H9 (cell line): ENCODE measurements around the gene ZNF638. TPM values are rescaled to one million over a fixed set of nuclear protein-coding genes. Genes with fewer than 3 reads are reported as not detected.

ENCODE experiments used
- DNase-seq: peaks from one replicate; pipeline ENCODE4 v3.0.0-alpha.2; 2017
- H2AFZ ChIP-seq: one replicate; pipeline ENCODE4 v1.6.1; 2013; ENCODE audit warnings: mild to moderate bottlenecking, low read length, control low read depth, moderate library complexity
- H2AK5ac ChIP-seq: 2 replicates; pipeline ENCODE4 v1.6.1; 2013; ENCODE audit warnings: low read length, control low read depth, mixed read lengths; ENCODE audit not compliant: insufficient read length
- H2BK120ac ChIP-seq: one replicate; pipeline ENCODE4 v1.6.1; 2013; ENCODE audit warnings: low read depth, mild to moderate bottlenecking, low read length, control low read depth, inconsistent platforms; ENCODE audit not compliant: poor library complexity, severe bottlenecking
- H2BK12ac ChIP-seq: 2 replicates; pipeline ENCODE4 v1.6.1; 2013; ENCODE audit warnings: low read length, control low read depth, mixed read lengths, low read depth; ENCODE audit not compliant: insufficient read length
- H2BK15ac ChIP-seq: 2 replicates; pipeline ENCODE4 v1.6.1; 2013; ENCODE audit warnings: low read depth, low read length, control low read depth
- H2BK20ac ChIP-seq: one replicate; pipeline ENCODE4 v1.6.1; 2013; ENCODE audit warnings: low read depth, mild to moderate bottlenecking, low read length, control low read depth, inconsistent platforms; ENCODE audit not compliant: poor library complexity, severe bottlenecking
- H2BK5ac ChIP-seq: 2 replicates; pipeline ENCODE4 v1.6.1; 2013; ENCODE audit warnings: low read length, control low read depth, mixed read lengths; ENCODE audit not compliant: insufficient read length
- H3K14ac ChIP-seq: 2 replicates; pipeline ENCODE4 v1.6.1; 2013; ENCODE audit warnings: low read length, control low read depth; ENCODE audit not compliant: insufficient read depth
- H3K18ac ChIP-seq: 2 replicates; pipeline ENCODE4 v1.6.1; 2013; ENCODE audit warnings: low read depth, mild to moderate bottlenecking, mixed read lengths, low read length, control low read depth; ENCODE audit not compliant: insufficient read length
- H3K23ac ChIP-seq: 2 replicates; pipeline ENCODE4 v1.6.1; 2013; ENCODE audit warnings: low read length, control low read depth, mixed read lengths, low read depth; ENCODE audit not compliant: insufficient read length
- H3K23me2 ChIP-seq: 2 replicates; pipeline ENCODE4 v1.6.1; 2013; ENCODE audit warnings: low read depth, mild to moderate bottlenecking, mixed read lengths, low read length, control low read depth; ENCODE audit not compliant: insufficient read length, poor library complexity, severe bottlenecking
- H3K27ac ChIP-seq: 2 replicates; pipeline ENCODE4 v1.5.1; 2013; ENCODE audit warnings: low read length, control low read depth, mixed read lengths, low read depth; ENCODE audit not compliant: insufficient read length
- H3K27me3 ChIP-seq: 2 replicates; pipeline ENCODE4 v1.6.1; 2013; ENCODE audit warnings: low read length, control low read depth, inconsistent platforms; ENCODE audit not compliant: insufficient read depth
- H3K4ac ChIP-seq: 2 replicates; pipeline ENCODE4 v1.6.1; 2013; ENCODE audit warnings: low read depth, mild to moderate bottlenecking, control low read depth, inconsistent platforms, low read length, moderate library complexity
- H3K4me1 ChIP-seq: 2 replicates; pipeline ENCODE4 v1.6.1; 2013; ENCODE audit warnings: low read length, control low read depth, inconsistent platforms; ENCODE audit not compliant: insufficient read depth
- H3K4me2 ChIP-seq: 2 replicates; pipeline ENCODE4 v1.6.1; 2013; ENCODE audit warnings: low read length, control low read depth, mixed read lengths; ENCODE audit not compliant: insufficient read length, insufficient read depth
- H3K56ac ChIP-seq: 2 replicates; pipeline ENCODE4 v1.6.1; 2013; ENCODE audit warnings: low read depth, mild to moderate bottlenecking, mixed read lengths, low read length, control low read depth; ENCODE audit not compliant: insufficient read length
- H3K79me1 ChIP-seq: 2 replicates; pipeline ENCODE4 v1.6.1; 2013; ENCODE audit warnings: low read depth, mild to moderate bottlenecking, moderate library complexity, low read length, control low read depth, inconsistent platforms; ENCODE audit not compliant: insufficient read depth, poor library complexity, severe bottlenecking
- H3K79me2 ChIP-seq: 2 replicates; pipeline ENCODE4 v1.6.1; 2013; ENCODE audit warnings: low read length, control low read depth, inconsistent platforms; ENCODE audit not compliant: insufficient read depth
- H3K9ac ChIP-seq: 2 replicates; pipeline ENCODE4 v1.6.1; 2013; ENCODE audit warnings: low read length, control low read depth, mixed read lengths; ENCODE audit not compliant: insufficient read length; ENCODE audit errors: extremely low read depth
- H3K9me3 ChIP-seq: one replicate; pipeline ENCODE4 v1.6.1; 2013; ENCODE audit warnings: low read depth, low read length, inconsistent platforms; ENCODE audit not compliant: control insufficient read depth
- H3T11ph ChIP-seq: one replicate; pipeline ENCODE4 v1.6.1; 2013; ENCODE audit warnings: mild to moderate bottlenecking, low read length, control low read depth, inconsistent platforms
- H4K20me1 ChIP-seq: one replicate; pipeline ENCODE4 v1.6.1; 2013; ENCODE audit not compliant: control insufficient read depth, insufficient read length, insufficient read depth
- H4K5ac ChIP-seq: 2 replicates; pipeline ENCODE4 v1.6.1; 2013; ENCODE audit warnings: low read depth, mild to moderate bottlenecking, mixed read lengths, low read length, control low read depth; ENCODE audit not compliant: insufficient read length
- H4K8ac ChIP-seq: replicated peaks from 2 replicates; pipeline ENCODE4 v1.6.1; 2013; ENCODE audit warnings: low read length, control low read depth, mixed read lengths, low read depth; ENCODE audit not compliant: insufficient read length
- H4K91ac ChIP-seq: 2 replicates; pipeline ENCODE4 v1.6.1; 2013; ENCODE audit warnings: low read depth, mild to moderate bottlenecking, moderate library complexity, mixed read lengths, low read length, control low read depth; ENCODE audit not compliant: insufficient read length
- H3K27ac Mint-ChIP-seq, 3 experiments: 2 replicates in 2 of 3; 3 replicates in 1 of 3; pipeline ENCODE4 v1.8.0; 2020 to 2021; ENCODE audit warnings: mixed read lengths in 3 of 3, mild to moderate bottlenecking in 1 of 3, moderate library complexity in 1 of 3
- H3K27me3 Mint-ChIP-seq: 2 replicates; pipeline ENCODE4 v1.8.0; 2021; ENCODE audit warnings: low read depth, mild to moderate bottlenecking, moderate library complexity, mixed read lengths
- H3K36me3 Mint-ChIP-seq, 3 experiments: 2 replicates in 2 of 3; 3 replicates in 1 of 3; pipeline ENCODE4 v1.8.0; 2020 to 2021; ENCODE audit warnings: low read depth in 3 of 3, mixed read lengths in 3 of 3; ENCODE audit not compliant: insufficient read depth in 1 of 3
- H3K4me1 Mint-ChIP-seq, 2 experiments: 2 replicates each; pipeline ENCODE4 v1.8.0; 2020; ENCODE audit warnings: mixed read lengths in 2 of 2
- H3K4me3 Mint-ChIP-seq, 2 experiments: 2 replicates in 1 of 2; 3 replicates in 1 of 2; pipeline ENCODE4 v1.8.0; 2020 to 2021; ENCODE audit warnings: mild to moderate bottlenecking in 2 of 2, mixed read lengths in 2 of 2, moderate library complexity in 1 of 2
- H3K9me3 Mint-ChIP-seq, 2 experiments: 2 replicates in 1 of 2; 3 replicates in 1 of 2; pipeline ENCODE4 v1.8.0; 2020; ENCODE audit warnings: mild to moderate bottlenecking in 2 of 2, mixed read lengths in 2 of 2, moderate library complexity in 1 of 2
- WGBS: extraction: QIAGEN DNeasy Blood & Tissue Kit; methylation state at CpG from one replicate; pipeline ENCODE4 v1.1.7; 2013; ENCODE audit warnings: missing lambda C conversion rate, low lambda C conversion rate, mixed read lengths; ENCODE audit not compliant: insufficient read length; ENCODE audit errors: extremely low coverage; 5-methylcytosine and 5-hydroxymethylcytosine counted together
- total RNA-seq: library from RNA; stranded (reverse); gene quantifications from 2 replicates; pipeline ENCODE4 v1.2.1, GENCODE V29; 2021
- TF ChIP-seq, protein P1 (sequence below): fragments of 200-600 bp; sonication (generic); conservative IDR thresholded peaks from 3 replicates; pipeline ENCODE4 v1.8.0; 2021; ENCODE audit warnings: antibody characterized with exemption, mild to moderate bottlenecking

ZNF638 gene
- total RNA-seq, 1 experiment from 2014 or later = 146 TPM

GRCh38 chr2:71482055-71482454, 150.5 kb downstream of the ZNF638 start:
- Histone ChIP-seq H3K56ac (no peak overlapping the region), H3K18ac (no peak overlapping the region), H3K27ac (no peak overlapping the region), H2BK20ac (no peak overlapping the region), H3K27me3 (no peaks in the 10 kb centered on the region), H3K9ac (no peak overlapping the region), H3K9me3 (no peaks in the 10 kb centered on the region), H2BK120ac (no peak overlapping the region), H3K14ac (no peak overlapping the region), H3K4me2 (no peak overlapping the region), H3T11ph (no peak overlapping the region), H3K79me1 (no peaks in the 10 kb centered on the region), H4K91ac (no peak overlapping the region), H3K4ac (no peak overlapping the region), H4K20me1 (no peaks in the 10 kb centered on the region), H3K79me2 (no peaks in the 10 kb centered on the region), H3K4me1 (peaks cover 2% of the 10 kb centered on the region; the same call in 1 of the 2 replicates), H2BK5ac (no peak overlapping the region), H4K5ac (no peak overlapping the region), H3K23ac (no peak overlapping the region), H2AK5ac (no peak overlapping the region), H2BK12ac (no peak overlapping the region), H2AFZ (no peak overlapping the region), H3K23me2 (no peaks in the 10 kb centered on the region), H4K8ac (no peak overlapping the region), H2BK15ac (no peak overlapping the region)
- TF ChIP-seq, protein P1, sequence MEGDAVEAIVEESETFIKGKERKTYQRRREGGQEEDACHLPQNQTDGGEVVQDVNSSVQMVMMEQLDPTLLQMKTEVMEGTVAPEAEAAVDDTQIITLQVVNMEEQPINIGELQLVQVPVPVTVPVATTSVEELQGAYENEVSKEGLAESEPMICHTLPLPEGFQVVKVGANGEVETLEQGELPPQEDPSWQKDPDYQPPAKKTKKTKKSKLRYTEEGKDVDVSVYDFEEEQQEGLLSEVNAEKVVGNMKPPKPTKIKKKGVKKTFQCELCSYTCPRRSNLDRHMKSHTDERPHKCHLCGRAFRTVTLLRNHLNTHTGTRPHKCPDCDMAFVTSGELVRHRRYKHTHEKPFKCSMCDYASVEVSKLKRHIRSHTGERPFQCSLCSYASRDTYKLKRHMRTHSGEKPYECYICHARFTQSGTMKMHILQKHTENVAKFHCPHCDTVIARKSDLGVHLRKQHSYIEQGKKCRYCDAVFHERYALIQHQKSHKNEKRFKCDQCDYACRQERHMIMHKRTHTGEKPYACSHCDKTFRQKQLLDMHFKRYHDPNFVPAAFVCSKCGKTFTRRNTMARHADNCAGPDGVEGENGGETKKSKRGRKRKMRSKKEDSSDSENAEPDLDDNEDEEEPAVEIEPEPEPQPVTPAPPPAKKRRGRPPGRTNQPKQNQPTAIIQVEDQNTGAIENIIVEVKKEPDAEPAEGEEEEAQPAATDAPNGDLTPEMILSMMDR = peak; percentile 61
- Mint-ChIP-seq H3K27ac (peak overlapping the region in 2 of 3 experiments; percentile 25 to 60; a peak in 2 of 7 replicates), H3K27me3 (peaks cover 5% of the 10 kb centered on the region), H3K9me3 (no peaks in the 10 kb centered on the region; a peak in 1 of 5 replicates), H3K4me1 (peaks cover 30 to 35% of the 10 kb centered on the region in 2 experiments), H3K36me3 (peaks cover 0 to 2% (median 0%) of the 10 kb centered on the region in 3 experiments; a peak in 3 of 7 replicates), H3K4me3 (no peak overlapping the region)
- no CpG with 5 or more reads among the region's 4 CpGs for WGBS
- no peak for DNase-seq
